HepG2 (cell line): ENCODE data around the gene CENPM. TPM values are rescaled to one million over a fixed set of nuclear protein-coding genes. Genes with fewer than 3 reads are reported as not detected.

ENCODE experiments used
- SALL1 ChIP-seq: sonication (generic); formaldehyde crosslinking; IDR thresholded peaks from 2 replicates; pipeline ENCODE4 v1.8.0; 2022; ENCODE audit warnings: mild to moderate bottlenecking, missing genetic modification reagents
- ZFP41 ChIP-seq: sonication (generic); formaldehyde crosslinking; IDR thresholded peaks from 2 replicates; pipeline ENCODE4 v1.4.0; 2020; ENCODE audit warnings: mild to moderate bottlenecking, missing genetic modification reagents, borderline replicate concordance
- ZNF34 ChIP-seq: sonication (generic); formaldehyde crosslinking; IDR thresholded peaks from 2 replicates; pipeline ENCODE4 v1.4.0; 2020; ENCODE audit warnings: mild to moderate bottlenecking, missing genetic modification reagents, borderline replicate concordance
- ZNF510 ChIP-seq: sonication (generic); formaldehyde crosslinking; IDR thresholded peaks from 2 replicates; pipeline ENCODE4 v1.4.0; 2020; ENCODE audit warnings: low read depth, mild to moderate bottlenecking, missing genetic modification reagents
- ZNF772 ChIP-seq: sonication (generic); formaldehyde crosslinking; IDR thresholded peaks from 2 replicates; pipeline ENCODE4 v1.5.0; 2020; ENCODE audit warnings: mild to moderate bottlenecking, missing genetic modification reagents
- polyA plus RNA-seq, 8 experiments: library from polyadenylated mRNA; depleted of rRNA in 3 of 8; stranded (reverse) in 7 of 8; unstranded in 1 of 8; fragments of >200 nt; fragmentation: Illumina TruSeq in 4 of 8; extraction: Trizol in 4 of 8; gene quantifications; 2 replicates each; pipeline versions ENCODE4 v1.2.1 to v1.2.3, GENCODE V29; 2011 to 2016; ENCODE audit warnings: low read depth in 4 of 8, missing spikeins in 1 of 8, mixed read lengths in 1 of 8; ENCODE audit not compliant: insufficient read depth in 1 of 8
- total RNA-seq, 5 experiments: library from RNA; depleted of rRNA; stranded (reverse); fragments of >200 nt; fragmentation: Illumina TruSeq; extraction: Trizol; gene quantifications; 2 replicates each; pipeline ENCODE4 v1.2.3, GENCODE V29; 2016; ENCODE audit warnings: low read depth in 1 of 5
- TF ChIP-seq, protein P1 (sequence below): sonication (generic); formaldehyde crosslinking; IDR thresholded peaks from 2 replicates; pipeline ENCODE4 v1.4.0; 2020; ENCODE audit warnings: mild to moderate bottlenecking, missing genetic modification reagents
- TF ChIP-seq, protein P2 (sequence below): sonication (generic); formaldehyde crosslinking; IDR thresholded peaks from 2 replicates; pipeline ENCODE4 v1.4.0; 2020; ENCODE audit warnings: missing genetic modification reagents
- TF ChIP-seq, protein P3 (sequence below): sonication (generic); formaldehyde crosslinking; IDR thresholded peaks from 2 replicates; pipeline ENCODE4 v1.4.0; 2020; ENCODE audit warnings: missing genetic modification reagents, borderline replicate concordance

Gene CENPM
- total and polyA plus RNA-seq, 2 of the 13 experiments (the other 11 are each of a cell fraction or from before 2014, with no cell fraction given), result 11.2 to 37.3 TPM

DNA sequence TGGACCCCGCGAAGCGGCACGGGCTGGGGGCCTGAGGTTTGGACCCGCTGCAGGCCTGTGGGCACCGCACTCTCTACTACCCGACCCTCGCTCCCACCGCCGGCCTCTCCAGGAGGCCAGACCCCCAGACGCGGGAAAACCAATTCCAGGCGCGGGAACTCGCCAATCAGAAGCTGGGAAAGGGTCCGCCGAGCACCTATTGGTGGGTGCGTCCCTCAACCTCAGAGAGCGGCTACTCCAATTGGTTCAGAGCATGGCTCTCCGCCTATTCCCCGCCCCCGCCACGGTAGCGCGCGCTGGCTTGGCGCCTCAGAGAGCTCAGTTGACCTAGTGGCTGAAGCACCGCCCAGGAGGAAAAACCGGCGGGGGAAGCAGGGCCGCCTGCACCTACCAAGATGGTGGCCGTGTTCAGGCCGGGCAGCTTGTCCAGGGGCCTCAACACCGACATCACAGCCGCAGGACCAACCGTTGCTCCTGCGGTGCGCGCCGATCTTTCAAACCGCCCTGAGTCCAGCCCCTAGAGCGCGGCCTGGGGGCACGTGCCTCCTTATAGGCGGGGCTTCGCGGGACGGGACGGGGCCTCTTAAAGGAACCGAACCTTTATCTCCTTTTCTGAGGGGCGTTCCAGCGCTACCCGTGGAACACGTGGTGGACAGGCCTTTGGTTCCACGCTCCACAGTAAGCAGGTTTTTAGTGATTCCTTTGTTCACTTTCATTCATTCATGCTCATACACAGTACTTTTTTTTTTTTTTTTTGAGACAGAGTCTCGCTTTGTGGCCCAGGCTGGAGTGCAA, at the start of gene CENPM (continued):
- TF ChIP-seq, protein P1, sequence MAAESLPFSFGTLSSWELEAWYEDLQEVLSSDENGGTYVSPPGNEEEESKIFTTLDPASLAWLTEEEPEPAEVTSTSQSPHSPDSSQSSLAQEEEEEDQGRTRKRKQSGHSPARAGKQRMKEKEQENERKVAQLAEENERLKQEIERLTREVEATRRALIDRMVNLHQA (CRISPR knock-in tag), result no peak
- TF ChIP-seq, protein P2, sequence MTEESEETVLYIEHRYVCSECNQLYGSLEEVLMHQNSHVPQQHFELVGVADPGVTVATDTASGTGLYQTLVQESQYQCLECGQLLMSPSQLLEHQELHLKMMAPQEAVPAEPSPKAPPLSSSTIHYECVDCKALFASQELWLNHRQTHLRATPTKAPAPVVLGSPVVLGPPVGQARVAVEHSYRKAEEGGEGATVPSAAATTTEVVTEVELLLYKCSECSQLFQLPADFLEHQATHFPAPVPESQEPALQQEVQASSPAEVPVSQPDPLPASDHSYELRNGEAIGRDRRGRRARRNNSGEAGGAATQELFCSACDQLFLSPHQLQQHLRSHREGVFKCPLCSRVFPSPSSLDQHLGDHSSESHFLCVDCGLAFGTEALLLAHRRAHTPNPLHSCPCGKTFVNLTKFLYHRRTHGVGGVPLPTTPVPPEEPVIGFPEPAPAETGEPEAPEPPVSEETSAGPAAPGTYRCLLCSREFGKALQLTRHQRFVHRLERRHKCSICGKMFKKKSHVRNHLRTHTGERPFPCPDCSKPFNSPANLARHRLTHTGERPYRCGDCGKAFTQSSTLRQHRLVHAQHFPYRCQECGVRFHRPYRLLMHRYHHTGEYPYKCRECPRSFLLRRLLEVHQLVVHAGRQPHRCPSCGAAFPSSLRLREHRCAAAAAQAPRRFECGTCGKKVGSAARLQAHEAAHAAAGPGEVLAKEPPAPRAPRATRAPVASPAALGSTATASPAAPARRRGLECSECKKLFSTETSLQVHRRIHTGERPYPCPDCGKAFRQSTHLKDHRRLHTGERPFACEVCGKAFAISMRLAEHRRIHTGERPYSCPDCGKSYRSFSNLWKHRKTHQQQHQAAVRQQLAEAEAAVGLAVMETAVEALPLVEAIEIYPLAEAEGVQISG (CRISPR knock-in tag), result peak; percentile 68
- no peak for TF ChIP-seq ZFP41
- TF ChIP-seq, protein P3, sequence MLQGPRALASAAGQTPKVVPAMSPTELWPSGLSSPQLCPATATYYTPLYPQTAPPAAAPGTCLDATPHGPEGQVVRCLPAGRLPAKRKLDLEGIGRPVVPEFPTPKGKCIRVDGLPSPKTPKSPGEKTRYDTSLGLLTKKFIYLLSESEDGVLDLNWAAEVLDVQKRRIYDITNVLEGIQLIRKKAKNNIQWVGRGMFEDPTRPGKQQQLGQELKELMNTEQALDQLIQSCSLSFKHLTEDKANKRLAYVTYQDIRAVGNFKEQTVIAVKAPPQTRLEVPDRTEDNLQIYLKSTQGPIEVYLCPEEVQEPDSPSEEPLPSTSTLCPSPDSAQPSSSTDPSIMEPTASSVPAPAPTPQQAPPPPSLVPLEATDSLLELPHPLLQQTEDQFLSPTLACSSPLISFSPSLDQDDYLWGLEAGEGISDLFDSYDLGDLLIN, result peak; percentile 91; the same call in 1 of the 2 replicates
- 0 out of 2 replicates have a peak, but pooled peaks have one; percentile 64 for TF ChIP-seq ZNF34 (CRISPR knock-in tag)
- TF ChIP-seq SALL1 (CRISPR knock-in tag), result peak; percentile 63
- peak; percentile 39; the same call in 1 of the 2 replicates for TF ChIP-seq ZNF772 (CRISPR knock-in tag)
- TF ChIP-seq ZNF510 (CRISPR knock-in tag), result 0 out of 2 replicates have a peak, but pooled peaks have one; percentile 93
